Measurements from ENCODE around the gene PPP1R7.

PPP1R7 gene

GRCh38 chr2:241154915-241155314, 4.6 kb downstream of the PPP1R7 start:
- Histone ChIP-seq H3K4me3 (ENCODE audit: low read depth in 1 of 2, low read length in 1 of 2) (no peak overlapping the region), H3K4me1 (ENCODE audit: control insufficient read depth in 1 of 2, insufficient read depth in 1 of 2, low read depth in 1 of 2, low read length in 1 of 2) (peaks cover 11 to 15% of the 10 kb centered on the region in 2 experiments), H3K27me3 (no peaks in the 10 kb centered on the region), H3K27ac (no peak overlapping the region), H3K36me3 (peaks cover 47% of the 10 kb centered on the region), H3K9me3 (no peaks in the 10 kb centered on the region)
- TF ChIP-seq, protein P1, sequence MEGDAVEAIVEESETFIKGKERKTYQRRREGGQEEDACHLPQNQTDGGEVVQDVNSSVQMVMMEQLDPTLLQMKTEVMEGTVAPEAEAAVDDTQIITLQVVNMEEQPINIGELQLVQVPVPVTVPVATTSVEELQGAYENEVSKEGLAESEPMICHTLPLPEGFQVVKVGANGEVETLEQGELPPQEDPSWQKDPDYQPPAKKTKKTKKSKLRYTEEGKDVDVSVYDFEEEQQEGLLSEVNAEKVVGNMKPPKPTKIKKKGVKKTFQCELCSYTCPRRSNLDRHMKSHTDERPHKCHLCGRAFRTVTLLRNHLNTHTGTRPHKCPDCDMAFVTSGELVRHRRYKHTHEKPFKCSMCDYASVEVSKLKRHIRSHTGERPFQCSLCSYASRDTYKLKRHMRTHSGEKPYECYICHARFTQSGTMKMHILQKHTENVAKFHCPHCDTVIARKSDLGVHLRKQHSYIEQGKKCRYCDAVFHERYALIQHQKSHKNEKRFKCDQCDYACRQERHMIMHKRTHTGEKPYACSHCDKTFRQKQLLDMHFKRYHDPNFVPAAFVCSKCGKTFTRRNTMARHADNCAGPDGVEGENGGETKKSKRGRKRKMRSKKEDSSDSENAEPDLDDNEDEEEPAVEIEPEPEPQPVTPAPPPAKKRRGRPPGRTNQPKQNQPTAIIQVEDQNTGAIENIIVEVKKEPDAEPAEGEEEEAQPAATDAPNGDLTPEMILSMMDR (IDR thresholded peaks at IDR 0.05) = no peak

GRCh38 chr2:241155936-241156335, 5.7 kb downstream of the PPP1R7 start:
- peaks cover 6 to 10% of the 10 kb centered on the region in 2 experiments for H3K4me1 ChIP-seq (ENCODE audit: control insufficient read depth in 1 of 2, insufficient read depth in 1 of 2, low read depth in 1 of 2, low read length in 1 of 2)
- TF ChIP-seq, protein P1 (IDR thresholded peaks at IDR 0.05) = no peak
- H3K4me3 ChIP-seq (ENCODE audit: low read depth in 1 of 2, low read length in 1 of 2) = no peak overlapping the region
- no peaks in the 10 kb centered on the region for H3K27me3 ChIP-seq
- H3K9me3 ChIP-seq = no peaks in the 10 kb centered on the region
- no peak overlapping the region for H3K27ac ChIP-seq
- peaks cover 57% of the 10 kb centered on the region for H3K36me3 ChIP-seq

DNA sequence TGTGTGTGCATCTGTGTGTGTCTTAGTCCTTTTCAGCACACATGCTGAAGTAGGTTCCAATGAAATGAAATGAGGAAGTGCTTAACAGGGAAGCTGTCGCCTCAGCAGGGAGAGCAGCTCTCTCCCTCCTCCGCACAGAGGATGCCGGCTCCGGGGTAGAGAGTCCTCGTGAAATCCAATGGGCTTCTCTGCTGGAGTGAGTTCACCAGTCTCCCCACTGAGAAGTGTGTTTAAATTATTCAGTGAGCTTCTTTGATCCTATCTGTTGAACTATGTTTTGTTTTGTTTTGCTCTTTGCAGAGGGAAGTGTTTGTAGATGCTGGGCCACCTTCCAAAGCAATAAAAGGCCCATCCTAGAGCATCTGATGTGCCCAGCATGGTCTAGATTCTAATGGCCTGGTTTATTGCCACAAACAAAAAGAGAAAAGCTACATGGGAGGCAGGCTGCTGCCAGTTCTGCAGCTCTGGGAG, 6.7 kb downstream of the PPP1R7 start:
- Histone ChIP-seq H3K36me3 (peaks cover 66% of the 10 kb centered on the region), H3K4me3 (ENCODE audit: low read depth in 1 of 2, low read length in 1 of 2) (no peak overlapping the region), H3K27me3 (no peaks in the 10 kb centered on the region), H3K4me1 (ENCODE audit: control insufficient read depth in 1 of 2, insufficient read depth in 1 of 2, low read depth in 1 of 2, low read length in 1 of 2) (peaks cover 0 to 6% of the 10 kb centered on the region in 2 experiments), H3K27ac (peak overlapping the region; percentile 44), H3K9me3 (no peaks in the 10 kb centered on the region)
- TF ChIP-seq, protein P1 (IDR thresholded peaks at IDR 0.05) = no peak

GRCh38 chr2:241157841-241158545, 7.7 kb downstream of the PPP1R7 start:
- H3K27me3 ChIP-seq = no peaks in the 10 kb centered on the region
- peaks cover 72% of the 10 kb centered on the region for H3K36me3 ChIP-seq
- no peaks in the 10 kb centered on the region for H3K9me3 ChIP-seq
- TF ChIP-seq, protein P1 (IDR thresholded peaks at IDR 0.05) = no peak
- H3K4me1 ChIP-seq (ENCODE audit: control insufficient read depth in 1 of 2, insufficient read depth in 1 of 2, low read depth in 1 of 2, low read length in 1 of 2) = peaks cover 0 to 6% of the 10 kb centered on the region in 2 experiments
- no peak overlapping the region for H3K4me3 ChIP-seq (ENCODE audit: low read depth in 1 of 2, low read length in 1 of 2)
- no peak overlapping the region for H3K27ac ChIP-seq

GRCh38 chr2:241158546-241158900, 8.3 kb downstream of the PPP1R7 start:
- no peak overlapping the region for H3K4me3 ChIP-seq (ENCODE audit: low read depth in 1 of 2, low read length in 1 of 2)
- TF ChIP-seq, protein P1 (IDR thresholded peaks at IDR 0.05) = no peak
- H3K27me3 ChIP-seq = no peaks in the 10 kb centered on the region
- H3K4me1 ChIP-seq (ENCODE audit: control insufficient read depth in 1 of 2, insufficient read depth in 1 of 2, low read depth in 1 of 2, low read length in 1 of 2) = peaks cover 0 to 6% of the 10 kb centered on the region in 2 experiments
- H3K27ac ChIP-seq = no peak overlapping the region
- H3K36me3 ChIP-seq = peaks cover 72% of the 10 kb centered on the region
- no peaks in the 10 kb centered on the region for H3K9me3 ChIP-seq

Measured in neutrophil (primary cell).